NCI-H1417 (cell line): ENCODE data around the gene SETBP1.
A peak's percentile ranks its signal among the peaks of the same experiment; 100 is the strongest.

Experiments used
- DNase-seq, 3 experiments: peaks; one replicate each; lab custom pipeline; 2025; lab: John Stamatoyannopoulos, UW

SETBP1 gene

DNA sequence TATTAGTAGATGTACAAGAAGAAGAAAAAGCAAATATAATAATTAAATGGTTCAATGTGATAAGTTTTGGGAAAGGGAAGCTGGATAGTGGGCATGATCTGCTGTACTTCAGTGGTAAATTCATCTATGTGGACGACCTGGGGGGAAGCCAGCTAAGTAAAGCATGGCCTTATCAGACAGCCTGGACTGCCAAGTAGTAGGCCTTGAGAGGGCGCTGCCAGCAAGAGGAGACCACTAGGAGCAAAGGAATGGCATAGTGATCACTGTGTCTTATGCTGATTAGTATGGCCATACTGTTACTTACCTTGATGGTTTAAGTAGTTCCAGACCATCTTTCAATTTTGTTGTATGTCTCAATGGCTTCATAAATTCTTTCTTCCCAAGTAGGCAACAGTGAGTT is 287.6 kb downstream of the SETBP1 start:
- DNase-seq, result no peak

DNA sequence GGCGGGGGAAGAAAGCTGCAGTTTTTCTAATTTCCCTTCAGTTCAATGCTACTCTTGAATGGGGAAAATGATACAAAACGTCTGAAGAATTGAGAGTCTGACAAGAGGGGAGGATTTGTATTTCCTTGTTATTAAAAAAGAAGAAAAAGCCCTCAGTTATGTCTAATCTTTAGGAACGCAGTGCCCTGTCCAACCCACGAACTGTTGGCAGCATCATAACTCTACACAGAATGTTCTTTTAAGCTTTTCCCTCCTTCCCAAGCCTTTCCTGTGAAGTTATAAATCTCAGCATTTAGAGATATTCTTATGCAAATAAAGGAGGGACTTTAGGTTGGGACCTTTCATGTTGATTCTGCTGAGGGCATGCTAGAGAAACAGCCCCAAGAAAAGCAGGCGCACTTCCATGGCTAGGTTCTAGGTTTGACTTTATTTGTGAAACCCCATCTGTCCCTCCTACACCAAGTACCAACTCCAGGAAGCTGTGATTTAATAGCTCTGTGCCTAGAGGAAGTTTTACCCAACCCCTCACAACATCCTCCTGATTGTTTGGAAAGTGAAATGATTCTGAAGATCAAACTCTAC is 288.6 kb downstream of the SETBP1 start:
- DNase-seq, result no peak

DNA sequence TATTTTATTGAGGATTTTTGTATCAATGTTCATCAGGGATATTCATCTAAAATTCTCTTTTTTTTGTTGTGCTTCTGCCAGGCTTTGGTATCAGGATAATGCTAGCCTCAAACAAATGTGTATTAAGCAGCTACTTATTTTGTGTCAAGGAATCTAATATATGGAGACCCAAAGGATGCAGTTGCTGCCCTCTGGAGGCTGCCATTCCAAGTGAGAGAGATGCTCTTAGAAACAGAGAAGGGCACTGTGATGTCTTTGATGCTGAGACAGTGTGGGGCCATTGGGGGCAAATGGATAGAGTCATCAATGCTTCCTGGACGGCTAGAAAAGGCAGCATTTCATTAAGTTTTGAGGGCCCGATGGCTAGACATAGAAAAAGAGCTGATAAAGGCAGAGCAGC is 292.6 kb downstream of the SETBP1 start:
- peak in 1 of 3 experiments; percentile 5 for DNase-seq

GRCh38 chr18:44974174-44974573 is 293.5 kb downstream of the SETBP1 start:
- DNase-seq, result no peak

DNA sequence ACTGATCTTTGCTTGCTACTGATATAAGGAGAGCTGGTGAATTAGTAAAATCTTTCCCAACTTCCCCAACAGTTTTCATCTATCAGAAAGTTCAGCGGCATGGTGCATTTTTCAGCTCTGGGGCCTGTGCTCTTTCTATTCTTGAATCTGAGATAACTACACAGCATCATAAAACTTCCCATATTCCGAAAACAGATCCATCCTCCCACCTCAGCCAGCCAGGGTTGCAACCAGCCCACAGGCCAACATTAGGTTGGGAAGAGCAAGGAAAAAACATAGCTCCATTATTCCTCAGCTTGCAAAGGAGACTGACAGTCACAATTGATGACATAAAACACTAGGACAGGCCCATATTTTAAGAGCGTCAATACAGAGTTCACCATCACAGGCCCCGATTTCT is 297.2 kb downstream of the SETBP1 start:
- no peak for DNase-seq

DNA sequence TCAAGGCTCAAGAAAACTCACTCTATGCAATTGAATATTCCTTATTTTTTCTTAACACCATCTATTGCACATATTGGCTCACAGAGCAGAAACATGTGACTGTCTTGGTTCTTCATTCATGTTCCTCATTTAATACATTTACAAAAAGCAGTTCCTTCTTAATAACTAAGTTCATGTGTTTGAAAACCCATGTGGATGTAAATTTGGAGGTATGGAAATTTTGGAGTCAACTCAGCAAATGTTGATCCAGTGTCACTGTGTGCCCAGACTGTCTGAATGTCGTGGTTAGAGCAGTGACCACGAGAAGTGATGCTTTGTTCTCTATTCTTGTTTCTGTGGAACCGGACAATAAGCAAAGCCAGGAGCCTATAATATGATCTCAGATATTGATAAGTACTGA is 299.1 kb downstream of the SETBP1 start:
- DNase-seq, result no peak

DNA sequence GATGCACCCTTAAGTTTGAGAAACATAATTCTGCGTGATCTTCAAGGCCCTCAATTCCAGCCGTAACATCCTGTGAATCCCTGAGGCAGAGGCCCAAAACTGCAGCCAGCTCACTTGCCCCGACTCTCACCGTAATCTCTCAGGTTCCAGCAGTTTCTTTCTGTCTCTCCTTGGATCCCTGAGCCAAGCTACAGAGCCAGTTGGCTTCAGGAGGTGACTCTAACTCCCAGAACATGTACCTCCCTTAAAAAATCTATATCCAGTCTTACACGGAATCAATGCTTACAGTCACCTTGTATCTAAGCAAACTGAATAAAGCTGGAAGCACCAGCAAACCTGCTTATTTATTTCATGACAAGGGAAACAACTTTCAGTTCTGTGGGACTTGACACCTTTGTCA is 300.4 kb downstream of the SETBP1 start:
- no peak for DNase-seq

DNA sequence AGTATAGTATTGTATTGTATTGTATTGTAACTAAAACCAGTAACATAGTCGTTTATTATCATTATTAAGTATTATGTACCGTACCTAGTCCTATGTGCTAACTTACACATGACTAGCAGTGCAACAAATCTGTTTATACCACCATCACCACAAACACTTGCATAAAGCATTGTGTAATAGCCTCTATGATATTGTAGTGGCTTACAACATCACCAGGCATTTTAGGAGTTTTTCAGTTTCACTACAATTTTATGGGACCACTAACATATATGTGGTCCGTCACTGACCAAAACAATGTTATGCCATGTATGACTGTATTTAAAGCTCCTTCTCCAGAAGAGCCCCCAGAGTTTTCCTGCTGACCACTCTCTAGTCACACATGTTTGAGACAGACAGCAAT is 306.2 kb downstream of the SETBP1 start:
- DNase-seq, result no peak

GRCh38 chr18:44987371-44987770 is 306.7 kb downstream of the SETBP1 start:
- DNase-seq, result no peak

GRCh38 chr18:44988821-44989587 is 308.3 kb downstream of the SETBP1 start:
- DNase-seq, result no peak

DNA sequence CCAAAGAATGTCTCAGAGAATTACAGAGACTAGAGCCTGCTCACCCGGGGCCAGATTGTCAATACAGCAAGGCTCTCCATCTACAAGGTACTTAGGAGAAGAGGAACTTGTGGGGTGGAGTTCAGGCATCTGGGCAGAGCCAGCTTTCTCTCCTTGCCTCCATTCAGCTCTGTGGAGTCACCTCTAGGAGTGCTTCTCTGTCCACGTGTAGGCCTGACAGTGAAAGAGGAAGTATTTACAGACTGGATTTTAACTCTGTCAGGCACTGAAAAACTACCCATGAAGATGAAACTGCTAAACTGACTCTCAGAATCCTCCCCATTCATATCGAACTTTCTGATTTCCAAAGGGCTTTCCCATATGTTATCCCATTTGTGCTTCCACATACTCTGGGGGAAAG is 315.6 kb downstream of the SETBP1 start:
- DNase-seq, result no peak

DNA sequence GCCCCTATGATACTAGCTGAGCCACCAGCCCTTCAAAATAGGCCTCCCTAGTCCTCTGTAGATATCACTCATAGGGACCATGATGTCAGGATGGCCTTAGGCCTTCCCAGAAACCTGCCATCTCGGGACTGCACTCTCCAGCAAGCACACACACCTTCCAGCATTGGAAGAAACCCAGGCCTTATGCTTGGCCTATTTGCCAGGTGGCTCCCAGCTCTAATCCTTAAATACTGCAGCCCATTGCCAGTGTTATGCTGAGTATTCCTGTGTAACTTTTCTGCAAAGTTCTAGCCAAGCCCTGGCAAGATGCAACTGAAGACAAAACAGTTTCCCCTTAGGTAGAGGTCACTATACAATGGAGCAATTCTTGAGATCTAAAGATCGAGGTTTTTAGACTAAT is 316.5 kb downstream of the SETBP1 start:
- no peak for DNase-seq

- no peak for DNase-seq
Observed at GRCh38 chr18:44998360-44998759, 317.7 kb downstream of the SETBP1 start.

GRCh38 chr18:45004546-45005080 is 323.9 kb downstream of the SETBP1 start:
- no peak for DNase-seq

DNA sequence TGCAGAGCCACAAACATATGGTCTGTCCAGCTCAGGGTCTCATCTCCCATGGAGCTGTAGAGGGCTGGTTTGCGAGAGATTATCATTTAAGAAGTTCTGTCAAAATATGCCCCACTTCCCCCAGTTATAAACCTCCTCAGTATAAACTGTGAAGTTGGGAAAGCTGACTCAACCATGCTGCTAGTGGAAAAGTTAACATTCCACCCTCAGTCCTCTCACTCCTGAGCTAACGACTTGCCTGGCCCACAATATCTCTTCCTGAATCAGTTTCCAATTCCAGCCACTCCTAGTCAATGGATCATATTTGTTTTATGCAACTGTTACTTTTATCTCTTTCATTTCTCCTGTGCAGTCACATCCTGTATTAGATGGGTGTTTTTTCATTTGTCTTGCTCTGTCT is 326.2 kb downstream of the SETBP1 start:
- DNase-seq, result no peak

DNA sequence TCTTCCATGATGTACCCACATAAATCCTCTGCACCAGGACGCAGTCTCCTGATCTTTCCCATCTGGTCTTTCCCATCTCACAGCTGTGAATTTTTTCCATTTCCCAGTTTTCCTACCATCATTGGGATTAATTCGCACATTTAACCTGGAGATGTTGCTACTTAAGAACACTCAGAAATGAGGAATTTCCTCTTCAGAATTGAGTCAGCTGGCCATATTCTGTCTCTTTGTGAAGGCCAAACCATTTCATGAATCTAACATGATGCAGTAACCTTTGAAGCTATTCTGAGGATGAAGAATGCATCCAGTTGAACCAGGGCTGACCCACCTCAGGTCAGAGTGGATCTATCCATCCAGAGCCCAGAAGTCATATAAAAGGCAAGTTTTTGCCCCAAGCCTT is 326.8 kb downstream of the SETBP1 start:
- DNase-seq, result no peak

- peak in 1 of 3 experiments; percentile 47 for DNase-seq
Observed at GRCh38 chr18:45008694-45009413, 328.2 kb downstream of the SETBP1 start.

GRCh38 chr18:45009756-45010155 is 329.1 kb downstream of the SETBP1 start:
- DNase-seq, result no peak

DNA sequence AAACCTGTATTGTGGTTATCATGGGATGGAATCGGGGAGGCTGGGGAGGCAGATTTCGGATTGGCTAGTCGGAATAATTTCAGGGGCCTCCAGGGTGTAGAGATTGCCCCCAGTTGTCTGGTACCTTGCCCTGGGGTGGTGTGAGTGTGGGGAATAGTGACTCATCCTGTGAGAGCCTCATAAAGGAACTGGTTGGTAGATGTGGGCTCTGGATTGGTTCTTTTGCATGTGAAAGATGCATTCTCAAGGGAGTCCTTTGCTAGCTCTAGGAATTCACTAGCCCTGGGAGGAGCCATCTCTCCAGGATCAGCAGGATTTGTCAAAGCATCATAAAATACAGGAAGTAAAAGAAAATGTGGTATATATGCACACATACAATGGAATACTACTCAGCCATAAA is 331.6 kb downstream of the SETBP1 start:
- DNase-seq, result no peak

DNA sequence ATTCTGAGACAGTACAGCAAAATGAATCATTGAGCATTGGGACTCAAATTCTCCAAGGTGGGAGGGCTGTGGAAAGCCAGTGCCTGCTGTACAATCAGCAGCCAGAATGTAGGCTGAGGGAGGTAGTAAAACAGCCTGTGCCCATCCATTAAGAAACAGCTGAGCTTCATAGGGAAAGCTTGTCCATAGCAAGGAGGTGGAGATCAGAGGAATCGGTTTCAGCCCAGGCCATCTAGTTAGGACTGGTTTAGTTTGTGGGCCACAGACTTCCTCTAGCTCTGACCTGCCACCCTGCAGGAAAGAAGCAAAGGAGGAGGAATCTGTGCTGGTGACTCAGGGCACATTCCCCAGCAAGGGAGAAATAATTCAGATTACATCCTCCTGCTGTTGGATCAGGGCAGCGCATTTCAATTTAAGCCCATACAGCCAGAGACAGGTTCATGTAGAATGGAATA is 333.4 kb downstream of the SETBP1 start:
- no peak for DNase-seq

- DNase-seq, result no peak
Observed at GRCh38 chr18:45015788-45016128, 335.1 kb downstream of the SETBP1 start.

- DNase-seq, result no peak
Observed at GRCh38 chr18:45019469-45019868, 338.8 kb downstream of the SETBP1 start.

- no peak for DNase-seq
Observed at GRCh38 chr18:45023519-45023918, 342.8 kb downstream of the SETBP1 start.
